D721Med (cell line): ENCODE results near the gene CAMK1G.

Source experiments
- DNase-seq: peaks from one replicate; pipeline ENCODE4 v3.0.0; 2011; ENCODE audit warnings: low spot score; ENCODE audit not compliant: insufficient read length
- FAIRE-seq: peaks from 2 replicates; lab custom pipeline; 2011; peaks lifted over from hg19 to GRCh38; lab: Jason Lieb, UNC
- TF ChIP-seq, protein P1 (sequence below): IDR thresholded peaks from 2 replicates; pipeline ENCODE4 v1.5.1; 2012; ENCODE audit warnings: mild to moderate bottlenecking, control low read depth; ENCODE audit not compliant: insufficient read depth; ENCODE audit errors: missing control alignments

The CAMK1G gene

DNA sequence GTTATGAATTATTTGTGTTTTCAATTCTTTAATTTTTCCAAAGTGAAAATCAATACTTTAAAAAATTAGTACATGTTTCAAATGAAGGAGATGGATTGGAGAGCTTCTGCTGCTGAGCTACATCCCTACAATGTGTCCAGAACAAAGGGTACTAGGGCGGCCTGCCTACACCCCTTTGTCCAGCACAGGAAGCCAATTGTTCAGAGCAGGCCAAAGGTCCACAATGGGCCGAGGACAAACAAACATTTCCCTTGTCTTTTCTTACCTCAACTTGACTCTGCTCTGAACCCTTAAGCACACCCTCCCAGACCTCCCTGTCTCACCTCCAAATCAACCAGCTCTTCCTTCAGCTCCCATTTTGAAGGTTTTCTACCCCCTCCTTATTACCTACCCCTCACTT, 39.4 kb upstream of the CAMK1G start:
- FAIRE-seq = no peak
- DNase-seq = no peak
- TF ChIP-seq, protein P1, sequence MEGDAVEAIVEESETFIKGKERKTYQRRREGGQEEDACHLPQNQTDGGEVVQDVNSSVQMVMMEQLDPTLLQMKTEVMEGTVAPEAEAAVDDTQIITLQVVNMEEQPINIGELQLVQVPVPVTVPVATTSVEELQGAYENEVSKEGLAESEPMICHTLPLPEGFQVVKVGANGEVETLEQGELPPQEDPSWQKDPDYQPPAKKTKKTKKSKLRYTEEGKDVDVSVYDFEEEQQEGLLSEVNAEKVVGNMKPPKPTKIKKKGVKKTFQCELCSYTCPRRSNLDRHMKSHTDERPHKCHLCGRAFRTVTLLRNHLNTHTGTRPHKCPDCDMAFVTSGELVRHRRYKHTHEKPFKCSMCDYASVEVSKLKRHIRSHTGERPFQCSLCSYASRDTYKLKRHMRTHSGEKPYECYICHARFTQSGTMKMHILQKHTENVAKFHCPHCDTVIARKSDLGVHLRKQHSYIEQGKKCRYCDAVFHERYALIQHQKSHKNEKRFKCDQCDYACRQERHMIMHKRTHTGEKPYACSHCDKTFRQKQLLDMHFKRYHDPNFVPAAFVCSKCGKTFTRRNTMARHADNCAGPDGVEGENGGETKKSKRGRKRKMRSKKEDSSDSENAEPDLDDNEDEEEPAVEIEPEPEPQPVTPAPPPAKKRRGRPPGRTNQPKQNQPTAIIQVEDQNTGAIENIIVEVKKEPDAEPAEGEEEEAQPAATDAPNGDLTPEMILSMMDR = no peak

DNA sequence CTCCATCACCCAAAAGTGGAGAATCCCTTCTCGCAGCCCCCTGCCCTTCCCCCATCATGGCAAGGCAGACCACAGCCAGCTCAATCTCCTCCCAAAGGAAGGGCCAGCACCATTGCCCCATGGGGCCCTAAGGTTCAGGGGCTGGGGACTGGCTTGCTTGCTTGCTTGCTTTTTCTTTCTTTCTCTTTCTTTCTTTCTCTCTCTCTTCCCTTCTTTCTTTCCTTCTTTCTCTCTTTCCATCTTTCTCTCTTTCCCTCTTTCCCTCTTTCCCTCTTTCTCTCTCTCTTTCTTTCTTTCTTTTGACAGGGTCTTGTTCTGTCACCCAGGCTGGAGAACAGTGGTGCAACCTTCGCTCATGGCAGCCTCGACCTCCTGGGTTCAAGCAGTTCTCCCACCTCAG, 38.1 kb upstream of the CAMK1G start:
- DNase-seq (no peak), FAIRE-seq (no peak)
- TF ChIP-seq, protein P1 = no peak

DNA sequence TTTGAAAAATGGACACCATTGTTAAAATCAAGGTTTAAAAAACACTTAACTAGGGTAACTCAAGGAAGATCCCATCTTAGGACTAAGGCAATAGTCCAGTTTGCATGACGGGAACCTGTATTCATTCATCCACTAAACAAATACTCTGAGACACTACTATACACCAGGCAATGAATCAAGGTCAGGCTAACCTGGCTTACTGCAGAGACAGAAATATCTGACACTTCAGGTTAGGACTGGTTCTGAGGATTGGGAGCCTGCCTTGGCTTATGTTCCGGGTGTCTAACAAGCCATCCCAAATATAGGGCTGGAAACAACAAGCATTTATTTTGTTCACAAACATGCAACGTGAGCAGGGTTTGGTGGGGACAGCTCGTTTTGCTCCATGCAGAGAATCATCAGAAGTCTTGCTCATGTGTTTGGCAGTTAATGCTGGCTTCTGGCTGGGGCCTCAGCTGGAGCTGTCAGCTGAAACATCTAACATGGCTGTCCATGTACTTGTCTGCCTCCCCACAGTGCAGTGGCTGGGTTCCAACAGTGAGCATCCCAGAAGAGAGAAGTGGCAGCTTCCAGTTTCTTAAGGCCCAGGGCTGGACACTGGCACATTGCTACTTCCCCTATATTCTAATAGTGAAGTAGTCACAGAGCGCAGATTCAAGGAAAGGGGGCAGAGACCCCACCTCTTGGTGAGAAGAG, 37.0 kb upstream of the CAMK1G start:
- TF ChIP-seq, protein P1 = no peak
- FAIRE-seq (no peak), DNase-seq (no peak)

DNA sequence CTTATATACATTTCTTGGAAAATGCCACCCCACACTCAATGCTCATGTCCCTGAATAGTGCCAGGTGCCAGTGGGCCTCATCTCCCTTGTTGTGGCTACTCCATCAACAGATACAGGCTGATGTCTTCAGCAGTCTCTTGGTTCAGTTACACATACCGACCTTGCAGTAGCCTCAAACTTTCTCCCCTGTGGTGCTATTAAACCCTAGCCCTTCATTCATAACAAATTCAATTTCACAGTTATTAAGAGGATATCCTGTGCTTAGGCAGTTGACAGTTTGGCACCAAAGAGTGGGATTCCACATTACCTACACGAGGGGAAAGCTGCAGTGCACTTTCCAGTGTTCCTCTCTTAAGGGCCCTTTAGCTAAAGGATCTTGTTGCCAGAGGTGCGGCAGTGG, 35.9 kb upstream of the CAMK1G start:
- no peak for FAIRE-seq
- TF ChIP-seq, protein P1 = no peak
- no peak for DNase-seq

DNA sequence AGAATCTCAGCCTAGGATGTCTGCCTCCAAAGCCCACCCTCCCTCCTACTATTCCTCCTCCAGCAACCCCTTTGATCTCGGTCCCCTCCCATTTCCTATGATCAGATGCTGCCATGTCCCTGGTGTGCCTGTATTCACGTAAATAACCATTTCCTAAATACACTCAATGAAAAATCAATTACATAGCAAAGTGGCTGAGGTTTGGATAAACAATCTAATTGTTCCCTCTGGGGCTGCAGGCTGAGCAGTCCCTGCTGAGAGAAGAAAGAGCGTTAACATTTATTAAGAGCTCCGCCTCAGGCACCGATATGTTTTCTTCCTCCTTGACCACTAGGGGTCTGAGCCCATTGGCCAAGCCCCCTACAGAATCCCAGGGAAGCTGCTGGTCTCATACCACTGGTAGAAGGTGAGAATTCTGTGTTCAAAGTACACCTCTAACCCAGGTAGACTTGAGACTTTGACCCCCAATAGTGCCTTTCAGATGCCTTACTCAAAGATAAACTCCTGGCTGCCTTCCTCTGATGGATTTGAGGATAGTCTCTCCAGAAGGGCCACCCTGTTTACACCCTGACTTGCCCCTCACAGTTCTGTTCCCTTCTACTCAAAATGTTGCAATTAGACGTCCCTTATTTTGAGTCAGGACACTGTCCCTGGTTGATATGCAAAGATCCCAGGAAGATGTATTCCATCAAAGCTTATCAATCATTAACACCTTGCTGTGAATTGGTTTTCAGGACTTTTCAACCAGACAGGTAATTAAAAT, 33.9 kb upstream of the CAMK1G start:
- DNase-seq = no peak

DNA sequence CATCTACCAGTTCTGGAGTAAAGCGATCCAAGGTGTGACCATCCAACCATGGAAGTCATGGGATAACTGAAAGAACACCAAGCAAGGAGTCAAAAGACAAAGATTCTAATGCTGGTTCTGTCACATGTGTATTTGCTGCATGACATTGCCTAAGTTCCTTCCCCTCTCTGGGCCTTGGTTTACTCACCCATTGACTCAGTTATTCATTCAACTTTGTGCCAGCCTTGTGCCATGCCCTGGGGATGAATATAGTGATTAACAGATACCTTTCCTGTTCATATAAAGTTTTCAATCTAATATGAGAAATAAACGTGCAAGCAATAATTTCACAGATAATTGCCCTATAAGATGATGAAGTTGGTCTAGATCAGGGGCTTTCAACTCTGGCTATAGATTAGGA, 33.0 kb upstream of the CAMK1G start:
- no peak for FAIRE-seq

More for the DNA sequence above, 33.9 kb upstream of the CAMK1G start:
- TF ChIP-seq, protein P1 = no peak
- no peak for FAIRE-seq

More for the DNA sequence above, 33.0 kb upstream of the CAMK1G start:
- TF ChIP-seq, protein P1 = no peak
- DNase-seq = no peak
